SU-DHL-6 (cell line): Measurements from ENCODE around the gene IPPK.

Experiments used
- EZH2phosphoT487 ChIP-seq: fragments of 200-600 bp; sonication (generic), shearing (Covaris generic); conservative IDR thresholded peaks from 2 replicates; pipeline ENCODE4 v1.6.1; 2018; ENCODE audit warnings: mild to moderate bottlenecking, antibody characterized with exemption, low read length, moderate library complexity, mixed read lengths
- TF ChIP-seq, protein P1 (sequence below): fragments of 200-600 bp; sonication (generic); IDR thresholded peaks from one replicate; pipeline ENCODE4 v1.5.1; 2017; ENCODE audit warnings: antibody characterized with exemption, mild to moderate bottlenecking, low read length, moderate library complexity; ENCODE audit not compliant: insufficient read depth, poor library complexity, severe bottlenecking

DNA sequence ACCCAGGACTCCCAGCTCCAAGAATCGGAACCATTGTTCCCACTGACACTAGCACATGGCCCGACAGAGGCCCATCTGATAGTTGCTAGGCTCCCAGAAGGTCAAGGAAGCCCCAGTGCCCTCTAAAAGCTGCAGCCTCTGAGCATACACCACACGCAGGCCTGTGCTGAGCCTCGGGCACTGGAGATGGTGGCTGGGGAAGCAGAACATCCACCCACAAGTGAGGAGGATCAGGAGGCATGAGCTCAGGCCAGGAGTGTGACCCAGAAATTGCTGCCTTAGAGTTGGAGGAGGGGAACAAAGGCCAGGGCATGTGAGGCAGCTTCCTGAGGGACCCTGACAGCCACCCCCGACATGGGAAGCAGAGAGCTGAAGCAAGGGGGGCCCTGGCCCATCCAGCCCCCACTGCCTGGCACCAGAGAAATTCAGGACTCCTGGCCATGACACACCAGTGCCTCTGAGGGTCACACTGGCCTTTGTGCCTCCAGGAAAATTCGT lies 21.4 kb downstream of the IPPK start:
- TF ChIP-seq, protein P1, sequence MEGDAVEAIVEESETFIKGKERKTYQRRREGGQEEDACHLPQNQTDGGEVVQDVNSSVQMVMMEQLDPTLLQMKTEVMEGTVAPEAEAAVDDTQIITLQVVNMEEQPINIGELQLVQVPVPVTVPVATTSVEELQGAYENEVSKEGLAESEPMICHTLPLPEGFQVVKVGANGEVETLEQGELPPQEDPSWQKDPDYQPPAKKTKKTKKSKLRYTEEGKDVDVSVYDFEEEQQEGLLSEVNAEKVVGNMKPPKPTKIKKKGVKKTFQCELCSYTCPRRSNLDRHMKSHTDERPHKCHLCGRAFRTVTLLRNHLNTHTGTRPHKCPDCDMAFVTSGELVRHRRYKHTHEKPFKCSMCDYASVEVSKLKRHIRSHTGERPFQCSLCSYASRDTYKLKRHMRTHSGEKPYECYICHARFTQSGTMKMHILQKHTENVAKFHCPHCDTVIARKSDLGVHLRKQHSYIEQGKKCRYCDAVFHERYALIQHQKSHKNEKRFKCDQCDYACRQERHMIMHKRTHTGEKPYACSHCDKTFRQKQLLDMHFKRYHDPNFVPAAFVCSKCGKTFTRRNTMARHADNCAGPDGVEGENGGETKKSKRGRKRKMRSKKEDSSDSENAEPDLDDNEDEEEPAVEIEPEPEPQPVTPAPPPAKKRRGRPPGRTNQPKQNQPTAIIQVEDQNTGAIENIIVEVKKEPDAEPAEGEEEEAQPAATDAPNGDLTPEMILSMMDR = no peak
- TF ChIP-seq EZH2phosphoT487 = no peak
